Measurements from ENCODE around the gene TEAD3.

DNA sequence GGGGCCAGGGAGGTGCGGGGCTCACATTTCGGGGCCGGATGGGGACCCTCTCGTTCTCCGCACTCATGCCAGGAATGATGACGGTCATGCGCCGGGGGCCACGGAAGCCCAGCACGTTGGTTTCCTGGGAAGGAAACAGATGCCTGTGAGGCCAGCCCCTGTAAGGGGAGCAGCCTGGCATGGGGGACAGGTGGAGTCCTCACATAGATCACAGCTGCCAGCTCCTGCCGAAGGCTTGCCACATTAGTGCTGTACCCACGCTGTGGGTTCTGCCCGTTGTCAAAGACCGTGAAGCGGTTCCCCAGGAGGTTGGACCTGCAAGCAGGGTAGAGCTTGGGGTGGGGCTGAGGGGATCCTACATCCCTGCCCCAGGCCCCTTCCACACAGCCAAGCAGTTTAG lies 6.7 kb upstream of the TEAD3 start:
- TF ChIP-seq, protein P1, sequence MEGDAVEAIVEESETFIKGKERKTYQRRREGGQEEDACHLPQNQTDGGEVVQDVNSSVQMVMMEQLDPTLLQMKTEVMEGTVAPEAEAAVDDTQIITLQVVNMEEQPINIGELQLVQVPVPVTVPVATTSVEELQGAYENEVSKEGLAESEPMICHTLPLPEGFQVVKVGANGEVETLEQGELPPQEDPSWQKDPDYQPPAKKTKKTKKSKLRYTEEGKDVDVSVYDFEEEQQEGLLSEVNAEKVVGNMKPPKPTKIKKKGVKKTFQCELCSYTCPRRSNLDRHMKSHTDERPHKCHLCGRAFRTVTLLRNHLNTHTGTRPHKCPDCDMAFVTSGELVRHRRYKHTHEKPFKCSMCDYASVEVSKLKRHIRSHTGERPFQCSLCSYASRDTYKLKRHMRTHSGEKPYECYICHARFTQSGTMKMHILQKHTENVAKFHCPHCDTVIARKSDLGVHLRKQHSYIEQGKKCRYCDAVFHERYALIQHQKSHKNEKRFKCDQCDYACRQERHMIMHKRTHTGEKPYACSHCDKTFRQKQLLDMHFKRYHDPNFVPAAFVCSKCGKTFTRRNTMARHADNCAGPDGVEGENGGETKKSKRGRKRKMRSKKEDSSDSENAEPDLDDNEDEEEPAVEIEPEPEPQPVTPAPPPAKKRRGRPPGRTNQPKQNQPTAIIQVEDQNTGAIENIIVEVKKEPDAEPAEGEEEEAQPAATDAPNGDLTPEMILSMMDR (conservative IDR thresholded peaks at IDR 0.05; ENCODE audit: low read depth in 2 of 2): no peak
- TF ChIP-seq, protein P2, sequence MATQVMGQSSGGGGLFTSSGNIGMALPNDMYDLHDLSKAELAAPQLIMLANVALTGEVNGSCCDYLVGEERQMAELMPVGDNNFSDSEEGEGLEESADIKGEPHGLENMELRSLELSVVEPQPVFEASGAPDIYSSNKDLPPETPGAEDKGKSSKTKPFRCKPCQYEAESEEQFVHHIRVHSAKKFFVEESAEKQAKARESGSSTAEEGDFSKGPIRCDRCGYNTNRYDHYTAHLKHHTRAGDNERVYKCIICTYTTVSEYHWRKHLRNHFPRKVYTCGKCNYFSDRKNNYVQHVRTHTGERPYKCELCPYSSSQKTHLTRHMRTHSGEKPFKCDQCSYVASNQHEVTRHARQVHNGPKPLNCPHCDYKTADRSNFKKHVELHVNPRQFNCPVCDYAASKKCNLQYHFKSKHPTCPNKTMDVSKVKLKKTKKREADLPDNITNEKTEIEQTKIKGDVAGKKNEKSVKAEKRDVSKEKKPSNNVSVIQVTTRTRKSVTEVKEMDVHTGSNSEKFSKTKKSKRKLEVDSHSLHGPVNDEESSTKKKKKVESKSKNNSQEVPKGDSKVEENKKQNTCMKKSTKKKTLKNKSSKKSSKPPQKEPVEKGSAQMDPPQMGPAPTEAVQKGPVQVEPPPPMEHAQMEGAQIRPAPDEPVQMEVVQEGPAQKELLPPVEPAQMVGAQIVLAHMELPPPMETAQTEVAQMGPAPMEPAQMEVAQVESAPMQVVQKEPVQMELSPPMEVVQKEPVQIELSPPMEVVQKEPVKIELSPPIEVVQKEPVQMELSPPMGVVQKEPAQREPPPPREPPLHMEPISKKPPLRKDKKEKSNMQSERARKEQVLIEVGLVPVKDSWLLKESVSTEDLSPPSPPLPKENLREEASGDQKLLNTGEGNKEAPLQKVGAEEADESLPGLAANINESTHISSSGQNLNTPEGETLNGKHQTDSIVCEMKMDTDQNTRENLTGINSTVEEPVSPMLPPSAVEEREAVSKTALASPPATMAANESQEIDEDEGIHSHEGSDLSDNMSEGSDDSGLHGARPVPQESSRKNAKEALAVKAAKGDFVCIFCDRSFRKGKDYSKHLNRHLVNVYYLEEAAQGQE (IDR thresholded peaks at IDR 0.05; ENCODE audit: unreplicated experiment): no peak
- TF ChIP-seq CREB1 (CRISPR knock-in tag; IDR thresholded peaks at IDR 0.05; ENCODE audit: low read depth) (no peak), POLR2AphosphoS5 (IDR thresholded peaks at IDR 0.05; ENCODE audit: low read depth) (no peak), EZH2phosphoT487 (IDR thresholded peaks at IDR 0.05; ENCODE audit: unreplicated experiment) (no peak)

Data from GM23338 (cell line).